Measurements from ENCODE around the gene HES7. TPM values are rescaled to one million over a fixed set of nuclear protein-coding genes. Genes with fewer than 3 reads are reported as not detected.

HES7 gene
- polyA plus RNA-seq, 6 donors from 2014 or later, result not detected

DNA sequence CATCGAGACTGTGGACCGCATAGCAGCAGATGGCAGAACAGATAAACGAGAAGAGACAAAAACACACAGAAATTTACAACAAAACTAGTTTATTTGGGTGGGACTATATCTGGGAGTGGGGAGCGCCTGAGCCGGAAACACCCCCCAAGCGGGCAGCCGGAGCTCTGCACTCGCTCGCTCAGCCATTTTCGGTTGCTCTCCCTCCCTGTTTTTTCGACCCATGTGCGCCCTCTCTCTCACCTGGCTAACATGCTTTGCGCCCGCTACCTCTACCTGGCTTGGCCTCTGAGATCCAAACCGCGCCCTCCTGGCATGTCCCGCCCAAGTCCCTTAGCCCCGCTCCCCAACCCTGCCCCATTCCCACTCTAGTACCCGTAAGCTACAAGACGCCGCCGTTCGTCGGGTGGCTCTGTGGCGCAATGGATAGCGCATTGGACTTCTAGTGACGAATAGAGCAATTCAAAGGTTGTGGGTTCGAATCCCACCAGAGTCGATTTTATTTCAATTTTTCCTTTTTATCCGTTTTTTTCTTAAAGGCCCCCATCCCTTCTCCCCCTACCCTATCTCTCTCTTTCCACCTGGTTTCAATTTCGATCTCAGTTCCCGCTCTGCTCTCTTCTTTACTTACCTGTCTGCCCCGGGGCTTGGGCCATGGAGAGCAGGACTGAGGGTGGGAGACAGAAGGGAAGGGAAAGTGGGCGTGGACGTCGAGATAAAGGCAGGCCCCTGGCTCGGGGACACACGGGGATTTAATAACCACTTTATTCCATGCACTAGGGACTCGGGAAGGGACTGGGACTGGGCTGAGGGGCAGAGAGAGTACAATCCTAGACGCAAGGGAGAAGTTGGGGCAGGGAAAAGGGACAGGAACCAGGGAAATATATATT lies 3.1 kb downstream of the HES7 start:
- H3K27me3 Mint-ChIP-seq, result peaks cover 39 to 77% (median 41%) of the 10 kb centered on the region in 3 donors
- DNase-seq (no peak), ATAC-seq (ENCODE audit: low read depth in 2 of 2) (peak in 1 of 2 donors; percentile 5)
- peaks cover 72 to 74% (median 73%) of the 10 kb centered on the region in 3 donors for H3K4me1 Mint-ChIP-seq
- H3K36me3 Mint-ChIP-seq, result no peaks in the 10 kb centered on the region
- H3K9me3 Mint-ChIP-seq, result peaks cover 0 to 8% (median 2%) of the 10 kb centered on the region in 7 donors
- peak overlapping the region; percentile 91 to 98 (median 96) for H3K4me3 Mint-ChIP-seq
- H3K27ac Mint-ChIP-seq, result peak overlapping the region; percentile 86 to 100 (median 100)

DNA sequence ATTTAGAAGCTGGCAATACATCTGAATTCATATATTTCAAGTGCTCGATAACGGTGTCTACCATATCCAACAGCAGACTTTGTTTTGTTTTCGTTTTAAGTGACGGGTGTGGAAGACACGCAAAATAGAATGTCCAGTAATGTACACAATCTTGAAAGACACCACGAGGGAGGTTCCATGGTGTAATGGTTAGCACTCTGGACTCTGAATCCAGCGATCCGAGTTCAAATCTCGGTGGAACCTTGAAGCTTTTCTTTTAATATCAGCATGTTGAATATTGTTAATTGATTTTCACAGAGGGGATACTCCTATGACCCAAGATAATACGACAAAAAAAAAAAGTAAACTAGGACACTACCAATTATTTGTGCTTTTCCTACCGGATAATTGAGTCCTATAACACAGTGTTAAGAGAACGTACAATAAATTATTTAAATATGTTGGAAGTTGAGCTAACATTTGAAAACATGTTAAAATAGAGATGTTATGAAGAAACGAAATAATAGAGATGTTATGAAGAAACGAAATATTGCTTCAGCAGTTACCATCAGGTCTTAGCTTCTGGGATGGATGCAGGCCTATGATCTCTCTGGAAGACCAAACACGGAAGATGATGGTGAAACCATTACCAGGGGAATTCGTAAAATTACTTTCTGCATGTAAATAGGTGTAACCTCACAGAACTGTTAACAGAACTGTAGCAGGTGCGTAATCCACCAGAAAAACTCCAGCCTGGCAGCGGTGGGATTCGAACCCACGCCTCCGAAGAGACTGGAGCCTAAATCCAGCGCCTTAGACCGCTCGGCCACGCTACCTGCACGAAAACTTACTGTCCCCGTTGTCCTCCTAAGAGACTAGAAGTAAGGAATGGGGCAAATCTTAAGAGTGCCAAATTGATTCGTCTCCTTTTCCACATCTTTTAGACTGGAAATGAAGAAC lies 4.1 kb downstream of the HES7 start:
- H3K9me3 Mint-ChIP-seq, result peaks cover 0 to 8% (median 2%) of the 10 kb centered on the region in 7 donors
- ATAC-seq (ENCODE audit: low read depth in 2 of 2), result peak; percentile 66 to 69
- peak overlapping the region; percentile 91 to 98 (median 96) for H3K4me3 Mint-ChIP-seq
- peak overlapping the region; percentile 93 to 100 (median 100) for H3K27ac Mint-ChIP-seq
- H3K27me3 Mint-ChIP-seq, result peaks cover 44 to 78% (median 47%) of the 10 kb centered on the region in 3 donors
- H3K4me1 Mint-ChIP-seq, result peaks cover 63 to 64% (median 63%) of the 10 kb centered on the region in 3 donors
- H3K36me3 Mint-ChIP-seq, result no peaks in the 10 kb centered on the region
- peak; percentile 89 for DNase-seq

DNA sequence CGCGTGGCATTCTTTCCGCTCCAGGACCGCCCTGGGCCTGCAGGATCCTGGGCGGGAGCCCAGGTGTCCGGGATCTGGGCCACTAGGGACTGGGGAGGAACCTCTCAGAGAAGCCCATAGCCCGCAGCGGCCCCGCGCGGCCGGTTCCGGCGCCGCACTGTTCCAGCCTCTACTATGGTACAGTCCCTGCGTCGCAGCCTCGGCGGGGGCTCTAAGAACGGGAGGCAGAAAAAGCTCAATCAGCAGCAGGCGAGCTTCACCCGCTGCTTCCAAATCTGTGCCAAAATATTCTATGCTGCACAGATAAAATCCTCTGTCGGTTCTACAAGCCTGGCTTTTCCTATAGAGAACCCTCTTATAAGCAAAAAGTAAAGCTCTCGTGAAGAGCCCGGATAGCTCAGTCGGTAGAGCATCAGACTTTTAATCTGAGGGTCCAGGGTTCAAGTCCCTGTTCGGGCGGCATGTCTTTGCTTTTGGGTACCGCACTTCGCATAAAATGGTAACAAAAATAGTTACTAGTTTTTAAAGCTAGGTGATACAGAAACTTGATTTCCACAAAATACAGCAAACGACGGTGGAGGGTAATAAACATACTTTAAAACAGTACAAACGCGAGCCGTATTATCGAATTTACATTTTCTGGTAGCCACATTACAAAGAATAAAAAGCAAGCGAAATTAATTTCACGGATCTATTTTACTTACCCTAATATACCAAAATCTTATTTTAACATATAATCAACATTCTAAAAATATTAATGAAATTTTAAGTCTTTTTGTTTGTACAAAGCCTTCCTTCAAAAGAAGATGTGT lies 4.9 kb downstream of the HES7 start:
- ATAC-seq (ENCODE audit: low read depth in 2 of 2), result peak; percentile 59 to 64
- H3K4me3 Mint-ChIP-seq, result peak overlapping the region; percentile 91 to 98 (median 96)
- peak overlapping the region; percentile 91 to 100 (median 100) for H3K27ac Mint-ChIP-seq
- H3K36me3 Mint-ChIP-seq, result no peaks in the 10 kb centered on the region
- peak; percentile 85 for DNase-seq
- H3K9me3 Mint-ChIP-seq, result peaks cover 0 to 8% (median 2%) of the 10 kb centered on the region in 7 donors
- H3K4me1 Mint-ChIP-seq, result peaks cover 55 to 56% (median 56%) of the 10 kb centered on the region in 3 donors
- peaks cover 41 to 78% (median 48%) of the 10 kb centered on the region in 3 donors for H3K27me3 Mint-ChIP-seq

DNA sequence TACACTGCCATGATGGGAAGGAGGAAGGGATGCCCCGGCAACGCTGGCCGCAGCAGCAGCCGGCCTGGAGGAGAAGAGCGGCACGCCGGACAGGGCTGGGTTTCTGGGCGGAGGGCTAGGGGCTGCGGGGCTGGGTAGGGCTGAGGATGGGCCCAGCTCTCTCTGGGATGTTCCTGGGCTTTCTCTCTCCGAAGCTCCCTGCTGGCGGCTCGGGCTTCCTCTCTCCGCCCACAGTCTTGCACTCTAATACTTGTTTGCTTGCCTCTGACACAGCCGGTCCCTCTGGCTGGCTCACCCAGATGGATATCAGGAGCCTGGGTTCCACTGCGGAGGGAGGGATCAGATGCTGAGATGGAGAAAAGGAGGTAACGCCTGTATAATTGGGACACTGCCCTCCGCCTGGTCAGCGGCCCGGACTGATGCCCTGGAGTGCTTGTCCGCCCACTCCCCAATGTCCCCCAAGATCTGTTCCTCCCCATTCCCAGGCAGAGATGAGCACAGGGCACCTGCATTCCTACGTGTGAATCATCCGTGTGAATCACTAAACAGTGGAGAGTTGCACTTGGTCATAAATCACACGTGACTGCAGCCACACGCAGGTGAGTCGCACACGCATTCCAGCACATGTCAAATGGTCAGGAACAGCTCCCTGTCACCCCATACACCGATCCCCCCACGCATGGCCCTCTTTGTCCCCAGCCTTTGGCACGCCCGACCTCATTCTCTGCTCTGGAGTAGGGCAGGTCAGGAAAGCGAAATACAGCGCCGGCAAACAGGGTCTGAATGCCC lies 5.7 kb downstream of the HES7 start, which contains the start of gene ALOXE3:
ALOXE3 (minus strand) TSS at position 535 of the 789 bp plus-strand sequence; CDS start at position 11, 524 bp downstream.
- peaks cover 41 to 78% (median 48%) of the 10 kb centered on the region in 3 donors for H3K27me3 Mint-ChIP-seq
- H3K9me3 Mint-ChIP-seq, result peaks cover 0 to 8% (median 3%) of the 10 kb centered on the region in 7 donors
- DNase-seq (no peak), ATAC-seq (ENCODE audit: low read depth in 2 of 2) (peak in 1 of 2 donors; percentile 3)
- H3K36me3 Mint-ChIP-seq, result no peaks in the 10 kb centered on the region
- peaks cover 47 to 48% (median 48%) of the 10 kb centered on the region in 3 donors for H3K4me1 Mint-ChIP-seq
- H3K27ac Mint-ChIP-seq, result peak within 1 kb of the TSS; percentile 91 to 100 (median 100)
- H3K4me3 Mint-ChIP-seq, result peak within 1 kb of the TSS; percentile 91 to 98 (median 96)

DNA sequence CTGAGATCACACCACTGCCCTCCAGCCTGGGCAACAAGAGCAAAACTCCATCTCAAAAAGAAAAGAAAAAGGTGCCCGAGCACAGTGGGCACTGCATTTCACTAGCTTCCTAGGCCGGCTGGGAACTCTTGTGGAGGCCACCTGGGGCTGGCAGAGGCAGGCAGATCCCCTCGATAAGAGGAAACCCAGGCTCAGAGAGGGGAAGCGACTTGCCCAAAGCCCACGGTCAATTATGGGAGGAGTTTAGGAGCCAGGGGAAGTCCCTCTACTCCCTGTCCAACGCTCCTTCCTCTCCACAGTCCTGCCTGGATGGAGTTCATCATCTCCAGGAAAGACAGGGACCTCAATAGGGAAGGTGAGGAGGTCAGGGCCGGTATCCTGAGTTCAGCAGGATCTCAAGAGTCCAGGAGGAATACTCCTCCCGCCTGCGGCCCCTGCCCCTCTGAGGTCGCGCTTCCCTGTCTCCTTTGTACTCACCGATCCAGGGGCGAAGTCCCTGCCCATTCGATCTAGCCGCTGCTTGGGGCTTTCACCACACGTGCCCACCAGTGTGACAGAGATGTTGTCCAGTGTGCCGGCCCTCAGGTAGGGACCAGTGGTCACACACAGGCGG lies 6.4 kb downstream of the HES7 start:
- no peaks in the 10 kb centered on the region for H3K36me3 Mint-ChIP-seq
- H3K27me3 Mint-ChIP-seq, result peaks cover 45 to 78% (median 48%) of the 10 kb centered on the region in 3 donors
- H3K4me1 Mint-ChIP-seq, result peaks cover 40 to 42% (median 41%) of the 10 kb centered on the region in 3 donors
- peak overlapping the region; percentile 91 to 98 (median 96) for H3K4me3 Mint-ChIP-seq
- no peak for ATAC-seq (ENCODE audit: low read depth in 2 of 2)
- peaks cover 0 to 8% (median 3%) of the 10 kb centered on the region in 7 donors for H3K9me3 Mint-ChIP-seq
- peak overlapping the region in 3 of 6 donors; percentile 54 to 100 (median 100) for H3K27ac Mint-ChIP-seq
- no peak for DNase-seq

DNA sequence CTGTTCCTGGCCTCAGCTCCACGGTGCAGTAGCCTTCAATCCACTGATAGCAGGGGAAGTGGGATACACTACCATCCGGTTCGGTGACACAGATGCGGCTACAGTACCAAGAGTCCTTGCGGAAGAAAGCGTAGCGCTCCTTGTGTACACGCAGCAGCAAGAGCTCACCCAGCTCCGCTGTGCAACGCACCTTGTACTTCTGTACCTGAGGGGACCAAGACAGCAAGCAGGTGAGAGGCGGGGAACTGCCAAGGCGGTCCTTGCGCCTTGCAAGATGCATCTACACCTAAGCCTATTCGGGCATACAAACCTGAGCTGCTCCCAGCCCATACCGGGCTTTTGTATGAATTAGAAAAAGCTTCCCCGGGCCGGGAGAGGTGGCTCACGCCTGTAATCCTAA lies 7.1 kb downstream of the HES7 start:
- Mint-ChIP-seq H3K9me3 (peaks cover 0 to 8% (median 3%) of the 10 kb centered on the region in 7 donors), H3K36me3 (no peaks in the 10 kb centered on the region), H3K4me3 (peak overlapping the region in 5 of 8 donors; percentile 15 to 98 (median 61)), H3K4me1 (peaks cover 36 to 39% (median 36%) of the 10 kb centered on the region in 3 donors), H3K27ac (no peak overlapping the region), H3K27me3 (peaks cover 43 to 83% (median 49%) of the 10 kb centered on the region in 3 donors)
- ATAC-seq (ENCODE audit: low read depth in 2 of 2), result no peak
- no peak for DNase-seq

DNA sequence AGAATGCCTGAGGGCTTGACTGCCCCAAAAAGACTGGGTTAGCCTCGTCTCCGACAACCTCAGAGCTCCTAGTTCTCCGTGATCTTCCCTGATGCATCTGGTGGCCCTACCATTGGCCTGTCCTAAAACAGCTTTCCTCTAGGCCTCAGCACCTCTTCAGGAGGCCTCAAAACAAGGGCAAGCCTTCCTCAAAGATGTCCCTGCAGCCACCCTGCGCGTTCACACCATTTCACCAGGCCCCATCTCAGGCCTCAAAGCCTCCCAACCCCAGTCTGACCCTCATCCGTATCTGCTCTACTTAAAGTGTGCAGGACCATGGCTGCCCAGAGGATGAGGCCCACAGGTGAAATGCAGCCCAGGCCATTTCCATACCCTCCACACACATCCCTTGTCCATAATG lies 13.0 kb downstream of the HES7 start:
- peak overlapping the region in 2 of 6 donors; percentile 39 to 48 for H3K27ac Mint-ChIP-seq
- peaks cover 0 to 2% (median 0%) of the 10 kb centered on the region in 7 donors for H3K9me3 Mint-ChIP-seq
- H3K36me3 Mint-ChIP-seq, result no peaks in the 10 kb centered on the region
- peak overlapping the region in 4 of 8 donors; percentile 16 to 54 (median 40) for H3K4me3 Mint-ChIP-seq
- DNase-seq, result no peak
- ATAC-seq (ENCODE audit: low read depth in 2 of 2), result no peak
- H3K4me1 Mint-ChIP-seq, result peaks cover 0 to 8% (median 6%) of the 10 kb centered on the region in 3 donors
- H3K27me3 Mint-ChIP-seq, result peaks cover 51 to 69% (median 55%) of the 10 kb centered on the region in 3 donors

DNA sequence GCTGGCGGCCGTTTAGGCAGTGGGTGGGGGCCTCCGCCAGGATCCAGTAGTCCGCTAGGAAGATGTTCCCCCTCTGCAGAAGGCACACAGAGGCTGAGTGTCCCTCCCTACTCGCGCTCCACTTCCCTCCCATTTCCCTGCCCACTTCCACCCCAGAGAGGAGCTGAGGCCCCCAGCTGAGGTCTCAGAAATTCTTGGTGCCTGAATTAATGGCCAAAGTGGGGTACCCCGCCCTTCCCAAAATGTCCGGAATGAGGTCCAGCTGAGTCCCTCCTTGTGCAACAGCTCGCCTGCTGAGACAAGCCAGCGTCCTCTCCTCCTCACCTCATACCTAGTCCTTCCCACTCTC lies 13.5 kb downstream of the HES7 start:
- Mint-ChIP-seq H3K36me3 (no peaks in the 10 kb centered on the region), H3K4me3 (peak overlapping the region in 3 of 8 donors; percentile 40 to 57 (median 54)), H3K9me3 (peaks cover 0 to 2% (median 0%) of the 10 kb centered on the region in 7 donors), H3K27me3 (peaks cover 46 to 68% (median 52%) of the 10 kb centered on the region in 3 donors), H3K4me1 (peaks cover 0 to 8% (median 6%) of the 10 kb centered on the region in 3 donors), H3K27ac (peak overlapping the region in 1 of 6 donors; percentile 48)
- no peak for ATAC-seq (ENCODE audit: low read depth in 2 of 2)
- no peak for DNase-seq

DNA sequence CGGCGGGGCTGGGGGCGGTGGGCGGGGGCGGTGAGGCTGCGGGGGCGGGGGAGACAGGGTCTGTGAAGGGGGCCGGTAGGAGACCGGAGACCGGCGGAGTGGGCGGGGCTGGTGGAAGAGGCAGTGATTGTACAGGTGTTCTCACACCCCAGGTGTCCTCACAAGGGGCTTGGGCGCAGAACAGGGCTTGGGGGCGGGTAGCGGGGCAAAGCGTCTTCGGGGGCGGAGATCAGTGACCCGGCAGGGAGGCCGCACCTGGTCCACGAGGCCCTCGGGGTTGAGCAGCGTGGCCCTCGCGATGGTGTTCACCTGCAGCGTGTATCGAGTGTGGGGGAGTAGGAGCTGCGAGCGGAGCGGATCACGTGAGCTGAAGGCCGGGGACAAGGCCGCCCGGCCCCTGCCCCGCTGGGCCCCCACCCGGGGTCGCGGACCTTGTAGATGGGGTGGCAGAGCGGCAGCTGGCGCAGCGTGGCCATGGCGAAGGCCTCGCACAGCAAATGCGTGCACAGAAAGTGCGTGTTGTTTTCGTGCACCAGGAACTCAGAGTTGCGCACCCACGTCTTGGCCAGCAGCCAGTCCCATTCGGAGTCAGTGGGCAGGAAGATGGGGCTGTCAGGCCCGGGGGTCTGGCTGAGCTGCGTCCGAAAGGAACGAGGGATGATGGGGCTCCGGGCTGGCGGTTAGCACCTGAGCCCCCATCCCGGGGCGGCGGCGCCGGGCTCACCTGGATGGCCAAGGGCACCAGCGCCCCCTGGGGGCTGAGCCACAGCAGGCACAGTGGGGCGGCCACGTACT lies 14.0 kb downstream of the HES7 start:
- peaks cover 0 to 2% (median 0%) of the 10 kb centered on the region in 7 donors for H3K9me3 Mint-ChIP-seq
- peak; percentile 97 to 99 for ATAC-seq (ENCODE audit: low read depth in 2 of 2)
- peak; percentile 82 for DNase-seq
- peaks cover 41 to 62% (median 47%) of the 10 kb centered on the region in 3 donors for H3K27me3 Mint-ChIP-seq
- no peaks in the 10 kb centered on the region for H3K36me3 Mint-ChIP-seq
- H3K4me1 Mint-ChIP-seq, result peaks cover 0 to 8% (median 6%) of the 10 kb centered on the region in 3 donors
- peak overlapping the region in 6 of 8 donors; percentile 40 to 79 (median 54) for H3K4me3 Mint-ChIP-seq
- H3K27ac Mint-ChIP-seq, result no peak overlapping the region

DNA sequence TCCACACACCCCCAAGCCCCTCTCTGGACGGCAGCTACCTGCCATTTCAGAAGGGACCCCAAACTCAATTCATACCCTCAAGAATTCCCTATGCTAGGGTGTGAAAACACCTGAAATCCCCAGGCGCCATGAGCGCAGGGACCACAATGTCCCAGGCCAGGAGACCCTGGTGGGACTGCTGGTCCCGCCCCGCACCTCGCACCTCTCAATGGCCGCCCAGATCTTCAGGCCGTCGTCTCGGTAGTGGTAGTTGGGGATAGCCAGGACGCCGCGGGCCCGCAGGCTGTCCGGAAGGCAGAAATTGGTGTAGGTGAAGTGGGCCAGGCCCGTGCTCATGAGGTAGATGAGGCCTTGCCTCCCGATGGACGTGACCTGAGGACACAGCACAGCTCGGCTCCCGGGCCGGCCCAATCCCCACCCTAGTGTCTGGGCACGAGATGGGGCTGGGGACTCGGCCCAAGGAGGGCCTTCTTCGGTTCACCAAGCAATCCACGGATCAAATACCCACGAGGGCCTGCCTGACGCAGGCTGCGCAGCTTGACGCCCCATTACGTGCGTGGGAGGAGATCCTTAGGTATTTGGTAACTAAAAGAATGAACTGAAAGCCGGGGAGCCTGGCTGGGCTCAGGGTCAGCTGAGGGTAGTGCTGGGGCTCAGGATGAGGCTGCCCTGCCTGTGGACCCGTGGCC lies 14.8 kb downstream of the HES7 start:
- ATAC-seq (ENCODE audit: low read depth in 2 of 2) (no peak), DNase-seq (no peak)
- Mint-ChIP-seq H3K27me3 (peaks cover 35 to 54% (median 45%) of the 10 kb centered on the region in 3 donors), H3K9me3 (peaks cover 0 to 2% (median 0%) of the 10 kb centered on the region in 7 donors), H3K4me3 (peak overlapping the region in 3 of 8 donors; percentile 40 to 63 (median 41)), H3K4me1 (peaks cover 0 to 8% (median 4%) of the 10 kb centered on the region in 3 donors), H3K36me3 (no peaks in the 10 kb centered on the region), H3K27ac (peak overlapping the region in 1 of 6 donors; percentile 12)

Data from naive B cell (primary cell).